Fibroblast of lung (primary cell): Measurements from ENCODE around the gene SBF2. TPM values are rescaled to one million over a fixed set of nuclear protein-coding genes. Genes with fewer than 3 reads are reported as not detected.

ENCODE experiments used
- DNase-seq, 2 donors: peaks; one replicate each; pipeline versions ENCODE4 v3.0.0 to v3.0.0-alpha.2; 2010; ENCODE audit warnings: low read depth in 2 of 2
- H2AFZ ChIP-seq: 2 replicates; pipeline ENCODE4 v1.5.1; 2012; ENCODE audit warnings: low read length, control low read depth, inconsistent platforms
- H3K27ac ChIP-seq: 2 replicates; pipeline ENCODE4 v1.5.1; 2011; ENCODE audit warnings: low read length, control low read depth; ENCODE audit not compliant: insufficient read depth
- H3K27me3 ChIP-seq: 2 replicates; pipeline ENCODE4 v1.5.1; 2011; ENCODE audit warnings: mild to moderate bottlenecking, low read length; ENCODE audit not compliant: control insufficient read depth, insufficient read depth
- H3K36me3 ChIP-seq: 2 replicates; pipeline ENCODE4 v1.5.1; 2011; ENCODE audit warnings: low read length; ENCODE audit not compliant: control insufficient read depth, insufficient read depth
- H3K4me1 ChIP-seq: 2 replicates; pipeline ENCODE4 v1.5.1; 2011; ENCODE audit warnings: low read length; ENCODE audit not compliant: control insufficient read depth, insufficient read depth; ENCODE audit errors: extremely low read depth
- H3K4me2 ChIP-seq: 2 replicates; pipeline ENCODE4 v1.5.1; 2011; ENCODE audit warnings: low read length, control low read depth; ENCODE audit not compliant: insufficient read depth; ENCODE audit errors: extremely low read depth
- H3K4me3 ChIP-seq, 4 experiments: fragments of 200-600 bp in 1 of 4; sonication (generic) in 1 of 4; replicated peaks in 1 of 4; 2 replicates each; pipeline ENCODE4 v1.5.1; 2011 to 2016; ENCODE audit warnings: low read length in 4 of 4, low read depth in 3 of 4, mild to moderate bottlenecking in 3 of 4, control low read depth in 2 of 4, inconsistent platforms in 1 of 4, mixed read lengths in 1 of 4; ENCODE audit not compliant: insufficient read depth in 1 of 4; ENCODE audit errors: control extremely low read depth in 1 of 4
- H3K79me2 ChIP-seq: 2 replicates; pipeline ENCODE4 v1.5.1; 2012; ENCODE audit warnings: mild to moderate bottlenecking, low read length, inconsistent platforms; ENCODE audit not compliant: control insufficient read depth, insufficient read depth
- H3K9ac ChIP-seq: 2 replicates; pipeline ENCODE4 v1.5.1; 2011; ENCODE audit warnings: mild to moderate bottlenecking, low read length, control low read depth; ENCODE audit not compliant: insufficient read depth
- H3K9me3 ChIP-seq: 2 replicates; pipeline ENCODE4 v1.5.1; 2012; ENCODE audit warnings: low read depth, low read length; ENCODE audit not compliant: control insufficient read depth, insufficient read depth
- H4K20me1 ChIP-seq: 2 replicates; pipeline ENCODE4 v1.5.1; 2011; ENCODE audit warnings: low read length; ENCODE audit not compliant: control insufficient read depth, insufficient read depth; ENCODE audit errors: extremely low read depth
- EZH2 ChIP-seq: IDR thresholded peaks from 2 replicates; pipeline ENCODE4 v1.5.1; 2012; ENCODE audit warnings: low read length, control low read depth, mild to moderate bottlenecking; ENCODE audit errors: missing control alignments
- polyA plus RNA-seq, 2 donors: library from polyadenylated mRNA; depleted of rRNA in 1 of 2; stranded (reverse) in 1 of 2; unstranded in 1 of 2; fragments of >200 nt; gene quantifications; 2 replicates each; pipeline ENCODE4 v1.2.1, GENCODE V29; 2011 to 2012; ENCODE audit warnings: missing spikeins in 1 of 2
- total RNA-seq: library from RNA; depleted of rRNA; stranded (reverse); fragments of >200 nt; gene quantifications from 2 replicates; pipeline ENCODE4 v1.2.1, GENCODE V29; 2014
- TF ChIP-seq, protein P1 (sequence below), 2 donors: IDR thresholded peaks in 1 of 2; conservative IDR thresholded peaks in 1 of 2; 1 replicate in 1 of 2; 2 replicates in 1 of 2; pipeline ENCODE4 v1.5.1; 2011 to 2012; ENCODE audit warnings: low read length in 2 of 2, control low read depth in 1 of 2, inconsistent platforms in 1 of 2, low read depth in 1 of 2, mild to moderate bottlenecking in 1 of 2

SBF2 gene
- total and polyA plus RNA-seq, 2 donors (not counting 1 experiment from before 2014, with no cell fraction given) = 69.4 to 95.9 TPM

DNA sequence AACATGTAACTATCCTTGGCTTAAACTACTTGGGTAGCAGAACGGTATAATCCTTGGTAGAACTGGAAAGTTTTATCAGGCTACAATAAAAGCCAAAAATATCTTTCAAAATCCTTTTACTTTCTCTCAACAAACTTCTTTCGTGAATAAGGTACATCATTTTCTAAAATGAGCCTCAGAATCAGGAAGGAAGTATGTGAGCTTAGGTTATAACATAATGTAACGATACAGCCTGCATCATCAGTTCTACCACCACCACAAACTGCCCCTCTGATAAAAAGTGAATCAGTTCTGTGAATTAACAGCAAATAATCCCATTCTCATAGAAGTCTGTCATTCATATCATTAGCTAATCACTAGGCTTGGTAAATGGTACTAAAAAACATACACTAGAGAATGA, 244.3 kb downstream of the SBF2 start:
- TF ChIP-seq EZH2 = no peak
- TF ChIP-seq, protein P1, sequence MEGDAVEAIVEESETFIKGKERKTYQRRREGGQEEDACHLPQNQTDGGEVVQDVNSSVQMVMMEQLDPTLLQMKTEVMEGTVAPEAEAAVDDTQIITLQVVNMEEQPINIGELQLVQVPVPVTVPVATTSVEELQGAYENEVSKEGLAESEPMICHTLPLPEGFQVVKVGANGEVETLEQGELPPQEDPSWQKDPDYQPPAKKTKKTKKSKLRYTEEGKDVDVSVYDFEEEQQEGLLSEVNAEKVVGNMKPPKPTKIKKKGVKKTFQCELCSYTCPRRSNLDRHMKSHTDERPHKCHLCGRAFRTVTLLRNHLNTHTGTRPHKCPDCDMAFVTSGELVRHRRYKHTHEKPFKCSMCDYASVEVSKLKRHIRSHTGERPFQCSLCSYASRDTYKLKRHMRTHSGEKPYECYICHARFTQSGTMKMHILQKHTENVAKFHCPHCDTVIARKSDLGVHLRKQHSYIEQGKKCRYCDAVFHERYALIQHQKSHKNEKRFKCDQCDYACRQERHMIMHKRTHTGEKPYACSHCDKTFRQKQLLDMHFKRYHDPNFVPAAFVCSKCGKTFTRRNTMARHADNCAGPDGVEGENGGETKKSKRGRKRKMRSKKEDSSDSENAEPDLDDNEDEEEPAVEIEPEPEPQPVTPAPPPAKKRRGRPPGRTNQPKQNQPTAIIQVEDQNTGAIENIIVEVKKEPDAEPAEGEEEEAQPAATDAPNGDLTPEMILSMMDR (conservative IDR thresholded peaks at IDR 0.05 in 1 of 2, IDR thresholded peaks at IDR 0.05 in 1 of 2; ENCODE audit: low read depth in 1 of 2, low read length in 2 of 2) = no peak
- H3K4me2 ChIP-seq = no peak overlapping the region
- H3K79me2 ChIP-seq = no peaks in the 10 kb centered on the region
- H3K4me3 ChIP-seq = no peak overlapping the region
- H3K9ac ChIP-seq = no peak overlapping the region
- no peaks in the 10 kb centered on the region for H3K27me3 ChIP-seq
- H2AFZ ChIP-seq = no peak overlapping the region
- H3K27ac ChIP-seq = no peak overlapping the region
- H3K36me3 ChIP-seq = no peaks in the 10 kb centered on the region
- H3K4me1 ChIP-seq = peaks cover 3% of the 10 kb centered on the region
- no peaks in the 10 kb centered on the region for H3K9me3 ChIP-seq
- no peaks in the 10 kb centered on the region for H4K20me1 ChIP-seq
- no peak for DNase-seq

DNA sequence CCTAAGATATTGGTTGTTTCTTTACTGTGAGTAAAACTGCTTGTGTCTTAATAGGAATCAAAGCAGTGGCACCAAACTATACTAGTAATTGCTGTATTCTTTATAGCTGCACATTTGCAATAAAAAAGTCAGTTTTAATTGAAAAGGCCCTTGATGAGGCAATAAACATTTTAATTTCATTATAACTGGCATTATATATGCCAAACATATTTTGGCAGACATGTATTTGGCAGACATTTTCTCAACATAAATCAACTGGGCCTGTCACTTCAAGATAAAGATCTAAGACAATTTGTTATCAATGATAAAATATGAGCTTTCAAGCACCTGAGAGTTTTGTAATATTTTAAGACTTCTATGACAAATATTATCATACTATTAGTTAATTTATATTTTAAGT, 245.7 kb downstream of the SBF2 start:
- no peaks in the 10 kb centered on the region for H3K27me3 ChIP-seq
- no peaks in the 10 kb centered on the region for H3K79me2 ChIP-seq
- H2AFZ ChIP-seq = no peak overlapping the region
- no peak overlapping the region for H3K9ac ChIP-seq
- no peak overlapping the region for H3K27ac ChIP-seq
- no peak for DNase-seq
- no peaks in the 10 kb centered on the region for H4K20me1 ChIP-seq
- no peaks in the 10 kb centered on the region for H3K36me3 ChIP-seq
- H3K4me1 ChIP-seq = peaks cover 3% of the 10 kb centered on the region
- H3K4me2 ChIP-seq = no peak overlapping the region
- TF ChIP-seq, protein P1 (conservative IDR thresholded peaks at IDR 0.05 in 1 of 2, IDR thresholded peaks at IDR 0.05 in 1 of 2; ENCODE audit: low read depth in 1 of 2, low read length in 2 of 2) = no peak
- no peak for TF ChIP-seq EZH2
- no peaks in the 10 kb centered on the region for H3K9me3 ChIP-seq
- H3K4me3 ChIP-seq = no peak overlapping the region

- Histone ChIP-seq H3K4me1 (no peaks in the 10 kb centered on the region), H3K27me3 (no peaks in the 10 kb centered on the region), H2AFZ (no peak overlapping the region), H4K20me1 (no peaks in the 10 kb centered on the region), H3K9me3 (no peaks in the 10 kb centered on the region), H3K36me3 (no peaks in the 10 kb centered on the region), H3K27ac (no peak overlapping the region), H3K4me3 (no peak overlapping the region), H3K9ac (no peak overlapping the region), H3K79me2 (no peaks in the 10 kb centered on the region), H3K4me2 (no peak overlapping the region)
- peak; percentile 15 to 43 for DNase-seq
- TF ChIP-seq EZH2 = no peak
- TF ChIP-seq, protein P1 (conservative IDR thresholded peaks at IDR 0.05 in 1 of 2, IDR thresholded peaks at IDR 0.05 in 1 of 2; ENCODE audit: low read depth in 1 of 2, low read length in 2 of 2) = no peak
These were observed 249.4 kb downstream of the SBF2 start for GRCh38 chr11:10044618-10045017.
